NCI-H446 (cell line): ENCODE results near the gene GAMT.
"Not testable (repeated sequence)": the region's sequence is repeated elsewhere in the genome, so short reads cannot be mapped to it uniquely, and the experiment has no call there.

Source experiments
- DNase-seq, 2 experiments: peaks; one replicate each; lab custom pipeline; 2025; lab: John Stamatoyannopoulos, UW

Gene GAMT

GRCh38 chr19:1433119-1434039 is 32.0 kb upstream of the GAMT start:
- DNase-seq: no peak

- no peak for DNase-seq
Observed at GRCh38 chr19:1432507-1432887, 31.2 kb upstream of the GAMT start.

GRCh38 chr19:1431759-1432506 is 30.6 kb upstream of the GAMT start:
- DNase-seq: no peak

GRCh38 chr19:1430246-1430645 is 28.9 kb upstream of the GAMT start:
- no peak for DNase-seq

- DNase-seq: no peak
Observed at GRCh38 chr19:1429750-1430149, 28.4 kb upstream of the GAMT start.

GRCh38 chr19:1428738-1429391 is 27.5 kb upstream of the GAMT start:
- DNase-seq: no peak

- no peak for DNase-seq
Observed at GRCh38 chr19:1427221-1427920, 26.0 kb upstream of the GAMT start.

- no peak for DNase-seq
Observed at GRCh38 chr19:1426736-1427135, 25.4 kb upstream of the GAMT start.

GRCh38 chr19:1425902-1426301 is 24.6 kb upstream of the GAMT start:
- DNase-seq: no peak

GRCh38 chr19:1425102-1425837 is 23.9 kb upstream of the GAMT start:
- no peak for DNase-seq

- no peak for DNase-seq
Observed at GRCh38 chr19:1424192-1424955, 23.0 kb upstream of the GAMT start.

- no peak for DNase-seq
Observed at GRCh38 chr19:1423436-1424191, 22.3 kb upstream of the GAMT start.

- DNase-seq: no peak
Observed at GRCh38 chr19:1422943-1423342, 21.6 kb upstream of the GAMT start.

- DNase-seq: no peak
Observed at GRCh38 chr19:1422360-1422759, 21.0 kb upstream of the GAMT start.

GRCh38 chr19:1421958-1422305 is 20.6 kb upstream of the GAMT start:
- DNase-seq: no peak

GRCh38 chr19:1421218-1421957 is 20.0 kb upstream of the GAMT start:
- no peak for DNase-seq

- no peak for DNase-seq
Observed at GRCh38 chr19:1420590-1420989, 19.2 kb upstream of the GAMT start.

GRCh38 chr19:1420085-1420484 is 18.7 kb upstream of the GAMT start:
- DNase-seq: not testable (repeated sequence)
